Mammary epithelial cell (primary cell): Measurements from ENCODE around the gene MRPL19.

Experiments used
- EZH2 ChIP-seq: IDR thresholded peaks from 2 replicates; pipeline ENCODE4 v1.6.1; 2012; ENCODE audit warnings: low read length, inconsistent platforms, borderline replicate concordance
- TF ChIP-seq, protein P1 (sequence below), 2 donors: IDR thresholded peaks in 1 of 2; conservative IDR thresholded peaks in 1 of 2; 2 replicates each; pipeline ENCODE4 v1.5.1; 2011 to 2012; ENCODE audit warnings: inconsistent platforms in 2 of 2, low read length in 2 of 2, mild to moderate bottlenecking in 2 of 2, control low read depth in 1 of 2, low read depth in 1 of 2; ENCODE audit not compliant: insufficient read depth in 1 of 2; ENCODE audit errors: extremely low read depth in 1 of 2

GRCh38 chr2:75622500-75622899, 24.1 kb upstream of the MRPL19 start:
- no peak for TF ChIP-seq EZH2
- TF ChIP-seq, protein P1, sequence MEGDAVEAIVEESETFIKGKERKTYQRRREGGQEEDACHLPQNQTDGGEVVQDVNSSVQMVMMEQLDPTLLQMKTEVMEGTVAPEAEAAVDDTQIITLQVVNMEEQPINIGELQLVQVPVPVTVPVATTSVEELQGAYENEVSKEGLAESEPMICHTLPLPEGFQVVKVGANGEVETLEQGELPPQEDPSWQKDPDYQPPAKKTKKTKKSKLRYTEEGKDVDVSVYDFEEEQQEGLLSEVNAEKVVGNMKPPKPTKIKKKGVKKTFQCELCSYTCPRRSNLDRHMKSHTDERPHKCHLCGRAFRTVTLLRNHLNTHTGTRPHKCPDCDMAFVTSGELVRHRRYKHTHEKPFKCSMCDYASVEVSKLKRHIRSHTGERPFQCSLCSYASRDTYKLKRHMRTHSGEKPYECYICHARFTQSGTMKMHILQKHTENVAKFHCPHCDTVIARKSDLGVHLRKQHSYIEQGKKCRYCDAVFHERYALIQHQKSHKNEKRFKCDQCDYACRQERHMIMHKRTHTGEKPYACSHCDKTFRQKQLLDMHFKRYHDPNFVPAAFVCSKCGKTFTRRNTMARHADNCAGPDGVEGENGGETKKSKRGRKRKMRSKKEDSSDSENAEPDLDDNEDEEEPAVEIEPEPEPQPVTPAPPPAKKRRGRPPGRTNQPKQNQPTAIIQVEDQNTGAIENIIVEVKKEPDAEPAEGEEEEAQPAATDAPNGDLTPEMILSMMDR (conservative IDR thresholded peaks at IDR 0.05 in 1 of 2, IDR thresholded peaks at IDR 0.05 in 1 of 2; ENCODE audit: extremely low read depth in 1 of 2, insufficient read depth in 1 of 2, low read depth in 1 of 2, low read length in 2 of 2) = no peak
